Stimulated activated CD8-positive, alpha-beta memory T cell treated with anti-CD3 and anti-CD28 coated beads, Interleukin-4, amount 100 ng/mL, for 4 hours (primary cell): Measurements from ENCODE around the gene PPP1R3E.

Experiments used
- DNase-seq, 2 donors: peaks; one replicate each; pipeline ENCODE4 v3.0.0-alpha.2; 2020; ENCODE audit warnings: low read depth in 2 of 2, low spot score in 1 of 2

Gene PPP1R3E

GRCh38 chr14:23322568-23323517, 20.2 kb upstream of the PPP1R3E start:
- DNase-seq: no peak

- DNase-seq: peak; percentile 5 to 21
Measured at GRCh38 chr14:23321572-23322547, 19.2 kb upstream of the PPP1R3E start.

- peak; percentile 92 to 95 for DNase-seq
Measured at GRCh38 chr14:23320584-23321571, 18.2 kb upstream of the PPP1R3E start, which contains the start of gene PABPN1. Gene PABPN1 (plus strand): TSS chr14:23321457. CDS start chr14:23321470, 13 bp downstream.

- DNase-seq: no peak
Measured at GRCh38 chr14:23319746-23320583, 17.3 kb upstream of the PPP1R3E start.

- DNase-seq: no peak
Measured at GRCh38 chr14:23316300-23316699, 13.6 kb upstream of the PPP1R3E start.

- no peak for DNase-seq
Measured at GRCh38 chr14:23310546-23310945, 7.9 kb upstream of the PPP1R3E start.

GRCh38 chr14:23308721-23309445, 6.2 kb upstream of the PPP1R3E start:
- DNase-seq: no peak

GRCh38 chr14:23307687-23308644, 5.3 kb upstream of the PPP1R3E start:
- no peak for DNase-seq

- no peak for DNase-seq
Measured at GRCh38 chr14:23307146-23307530, 4.5 kb upstream of the PPP1R3E start.

- DNase-seq: no peak
Measured at GRCh38 chr14:23306412-23307145, 3.9 kb upstream of the PPP1R3E start, which contains the start of gene BCL2L2. Gene BCL2L2 (plus strand): TSS chr14:23306833. CDS start chr14:23307768, 935 bp downstream.

- DNase-seq: no peak
Measured at GRCh38 chr14:23301969-23302289, 730 bp downstream of the PPP1R3E start.

GRCh38 chr14:23301288-23301968, 1.2 kb downstream of the PPP1R3E start:
- peak; percentile 80 to 92 for DNase-seq

GRCh38 chr14:23300687-23301223, 1.9 kb downstream of the PPP1R3E start:
- DNase-seq: no peak

- no peak for DNase-seq
Measured at GRCh38 chr14:23299986-23300686, 2.5 kb downstream of the PPP1R3E start.

- DNase-seq: no peak
Measured at GRCh38 chr14:23299211-23299957, 3.3 kb downstream of the PPP1R3E start.
